Measurements from ENCODE around the gene CTNNA1. TPM values are rescaled to one million over a fixed set of nuclear protein-coding genes. Genes with fewer than 3 reads are reported as not detected.

CTNNA1 gene
- total and polyA plus RNA-seq, 4 donors, result 115 to 480 (median 302) TPM

DNA sequence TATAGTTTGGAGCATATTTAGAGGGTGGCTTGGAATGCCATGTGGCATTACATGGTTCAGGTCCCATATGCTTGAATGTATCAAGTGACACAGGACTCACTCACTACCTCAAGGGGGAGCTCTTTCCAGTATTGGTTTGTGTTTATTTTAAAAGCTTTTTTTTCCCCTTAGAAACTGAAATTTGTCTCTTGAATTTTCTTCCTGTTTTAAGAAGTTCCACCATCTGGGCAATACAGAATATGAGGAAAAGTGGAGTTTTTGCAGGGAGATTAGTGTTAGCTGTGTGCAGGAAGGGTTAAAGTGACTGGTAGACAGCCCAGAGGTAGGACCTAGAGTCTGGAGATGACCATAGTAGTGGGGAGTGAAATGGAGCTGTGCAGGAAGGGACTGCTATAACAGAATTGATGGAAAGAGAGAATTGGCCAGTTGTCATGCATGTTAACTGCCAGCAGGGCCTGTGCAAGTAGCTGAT lies 36.6 kb downstream of the CTNNA1 start:
- no peak overlapping the region for H3K4me3 ChIP-seq
- H3K9ac ChIP-seq (ENCODE audit: insufficient read depth in 1 of 2, low read length in 2 of 2), result no peak overlapping the region
- no peak for ATAC-seq (ENCODE audit: insufficient read depth, low FRiP score)
- H3K27ac ChIP-seq (ENCODE audit: low read depth in 1 of 2, low read length in 1 of 2), result no peak overlapping the region
- no peaks in the 10 kb centered on the region for H3K9me3 ChIP-seq (ENCODE audit: control insufficient read depth in 4 of 4, insufficient read depth in 3 of 4, low read length in 3 of 4)
- no peaks in the 10 kb centered on the region for H3K27me3 ChIP-seq (ENCODE audit: control insufficient read depth in 3 of 3, insufficient read depth in 3 of 3, low read length in 2 of 3)
- TF ChIP-seq, protein P1, sequence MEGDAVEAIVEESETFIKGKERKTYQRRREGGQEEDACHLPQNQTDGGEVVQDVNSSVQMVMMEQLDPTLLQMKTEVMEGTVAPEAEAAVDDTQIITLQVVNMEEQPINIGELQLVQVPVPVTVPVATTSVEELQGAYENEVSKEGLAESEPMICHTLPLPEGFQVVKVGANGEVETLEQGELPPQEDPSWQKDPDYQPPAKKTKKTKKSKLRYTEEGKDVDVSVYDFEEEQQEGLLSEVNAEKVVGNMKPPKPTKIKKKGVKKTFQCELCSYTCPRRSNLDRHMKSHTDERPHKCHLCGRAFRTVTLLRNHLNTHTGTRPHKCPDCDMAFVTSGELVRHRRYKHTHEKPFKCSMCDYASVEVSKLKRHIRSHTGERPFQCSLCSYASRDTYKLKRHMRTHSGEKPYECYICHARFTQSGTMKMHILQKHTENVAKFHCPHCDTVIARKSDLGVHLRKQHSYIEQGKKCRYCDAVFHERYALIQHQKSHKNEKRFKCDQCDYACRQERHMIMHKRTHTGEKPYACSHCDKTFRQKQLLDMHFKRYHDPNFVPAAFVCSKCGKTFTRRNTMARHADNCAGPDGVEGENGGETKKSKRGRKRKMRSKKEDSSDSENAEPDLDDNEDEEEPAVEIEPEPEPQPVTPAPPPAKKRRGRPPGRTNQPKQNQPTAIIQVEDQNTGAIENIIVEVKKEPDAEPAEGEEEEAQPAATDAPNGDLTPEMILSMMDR (IDR thresholded peaks at IDR 0.05; ENCODE audit: control extremely low read depth, extremely low read depth), result no peak
- peak in 2 of 3 donors; percentile 44 to 50 for DNase-seq
- H3K36me3 ChIP-seq (ENCODE audit: control insufficient read depth in 4 of 4, insufficient read depth in 4 of 4, low read length in 4 of 4), result peaks cover 0 to 9% (median 4%) of the 10 kb centered on the region in 4 donors
- H3K4me1 ChIP-seq (ENCODE audit: control insufficient read depth in 5 of 5, insufficient read depth in 5 of 5, low read length in 5 of 5), result peaks cover 0 to 32% (median 11%) of the 10 kb centered on the region in 5 donors

DNA sequence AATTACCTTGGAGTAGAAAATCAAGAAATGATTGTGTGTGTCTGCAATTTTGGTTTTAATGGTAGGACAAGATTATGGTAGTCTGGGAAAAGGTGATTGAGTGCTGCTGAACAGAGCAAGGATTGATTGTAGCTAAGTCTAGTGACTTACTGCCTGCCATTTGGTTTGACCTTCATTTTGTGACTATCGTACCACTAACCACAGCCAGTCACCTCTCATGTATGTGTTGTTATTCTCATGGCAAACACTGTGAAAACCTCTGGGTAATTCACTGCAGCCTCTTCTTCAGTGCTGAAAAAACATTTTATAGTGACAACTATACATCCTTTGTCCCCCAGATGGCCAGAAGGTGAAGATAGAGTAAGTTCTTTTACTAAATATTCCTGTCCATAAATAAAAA lies 37.5 kb downstream of the CTNNA1 start:
- Histone ChIP-seq H3K4me1 (ENCODE audit: control insufficient read depth in 5 of 5, insufficient read depth in 5 of 5, low read length in 5 of 5) (peaks cover 0 to 32% (median 11%) of the 10 kb centered on the region in 5 donors), H3K27ac (ENCODE audit: low read depth in 1 of 2, low read length in 1 of 2) (no peak overlapping the region), H3K4me3 (no peak overlapping the region), H3K9ac (ENCODE audit: insufficient read depth in 1 of 2, low read length in 2 of 2) (no peak overlapping the region), H3K9me3 (ENCODE audit: control insufficient read depth in 4 of 4, insufficient read depth in 3 of 4, low read length in 3 of 4) (no peaks in the 10 kb centered on the region), H3K27me3 (ENCODE audit: control insufficient read depth in 3 of 3, insufficient read depth in 3 of 3, low read length in 2 of 3) (no peaks in the 10 kb centered on the region), H3K36me3 (ENCODE audit: control insufficient read depth in 4 of 4, insufficient read depth in 4 of 4, low read length in 4 of 4) (peaks cover 0 to 6% (median 2%) of the 10 kb centered on the region in 4 donors)
- ATAC-seq (ENCODE audit: insufficient read depth, low FRiP score), result no peak
- no peak for DNase-seq
- WGBS, 2 donors, result 72 to 93% methylated on average over 1 of the region's 1 CpG
- TF ChIP-seq, protein P1 (IDR thresholded peaks at IDR 0.05; ENCODE audit: control extremely low read depth, extremely low read depth), result no peak

- Histone ChIP-seq H3K9ac (ENCODE audit: insufficient read depth in 1 of 2, low read length in 2 of 2) (peak overlapping the region in 1 of 2 donors; percentile 28), H3K4me3 (no peak overlapping the region), H3K4me1 (ENCODE audit: control insufficient read depth in 5 of 5, insufficient read depth in 5 of 5, low read length in 5 of 5) (peaks cover 0 to 29% (median 11%) of the 10 kb centered on the region in 5 donors), H3K36me3 (ENCODE audit: control insufficient read depth in 4 of 4, insufficient read depth in 4 of 4, low read length in 4 of 4) (peaks cover 0 to 3% (median 0%) of the 10 kb centered on the region in 4 donors), H3K27ac (ENCODE audit: low read depth in 1 of 2, low read length in 1 of 2) (no peak overlapping the region), H3K9me3 (ENCODE audit: control insufficient read depth in 4 of 4, insufficient read depth in 3 of 4, low read length in 3 of 4) (no peaks in the 10 kb centered on the region), H3K27me3 (ENCODE audit: control insufficient read depth in 3 of 3, insufficient read depth in 3 of 3, low read length in 2 of 3) (no peaks in the 10 kb centered on the region)
- 59 to 82% methylated on average over 4 of the region's 4 CpGs for WGBS, 2 donors
- no peak for ATAC-seq (ENCODE audit: insufficient read depth, low FRiP score)
- DNase-seq, result no peak
- TF ChIP-seq, protein P1 (IDR thresholded peaks at IDR 0.05; ENCODE audit: control extremely low read depth, extremely low read depth), result no peak
Observed at GRCh38 chr5:138792195-138792790, 39.1 kb downstream of the CTNNA1 start.

Measured in lung (tissue), 12 donors.